ENCODE measurements around the gene LIN54.

Gene LIN54

GRCh38 chr4:82889287-82889686 lies 121.3 kb downstream of the LIN54 start:
- peaks cover 58% of the 10 kb centered on the region for H3K4me1 ChIP-seq (ENCODE audit: insufficient read depth, low read length, poor library complexity, severe bottlenecking)
- peaks cover 13% of the 10 kb centered on the region; the same call in 1 of the 2 replicates for H3K36me3 ChIP-seq (ENCODE audit: insufficient read depth, low read length)
- H3K9ac ChIP-seq (ENCODE audit: low read depth, low read length, poor library complexity, severe bottlenecking), result peak overlapping the region; percentile 90
- no peak for TF ChIP-seq EZH2phosphoT487 (IDR thresholded peaks at IDR 0.05; ENCODE audit: borderline replicate concordance)
- no peak for TF ChIP-seq CTCF (conservative IDR thresholded peaks at IDR 0.05; ENCODE audit: low read length)
- no peaks in the 10 kb centered on the region for H3K27me3 ChIP-seq (ENCODE audit: insufficient read depth, low read length, poor library complexity, severe bottlenecking)
- peaks cover 17% of the 10 kb centered on the region; the same call in 1 of the 2 replicates for H3F3A ChIP-seq (ENCODE audit: low read depth)
- peak overlapping the region; percentile 93 for H3K4me2 ChIP-seq (ENCODE audit: low read depth, low read length, poor library complexity, severe bottlenecking)
- H2AFZ ChIP-seq (ENCODE audit: low read length), result no peak overlapping the region
- H3K79me2 ChIP-seq (ENCODE audit: insufficient read depth, low read length), result peaks cover 91% of the 10 kb centered on the region
- H3K9me3 ChIP-seq (ENCODE audit: insufficient read depth, low read depth, low read length), result no peaks in the 10 kb centered on the region
- peak overlapping the region; percentile 92 for H3K4me3 ChIP-seq (ENCODE audit: low read length, poor library complexity, severe bottlenecking)
- H4K20me1 ChIP-seq (ENCODE audit: insufficient read depth, low read length, poor library complexity, severe bottlenecking), result peaks cover 36% of the 10 kb centered on the region
- H3K9me2 ChIP-seq (replicated peaks; ENCODE audit: low read depth, low read length), result no peaks in the 10 kb centered on the region

- Histone ChIP-seq H3F3A (ENCODE audit: low read depth) (0 out of 2 replicates have a peak, but pooled peaks cover 6% of the 10 kb centered on the region), H3K36me3 (ENCODE audit: insufficient read depth, low read length) (peaks cover 3% of the 10 kb centered on the region; the same call in 1 of the 2 replicates), H3K79me2 (ENCODE audit: insufficient read depth, low read length) (peaks cover 90% of the 10 kb centered on the region), H3K4me1 (ENCODE audit: insufficient read depth, low read length, poor library complexity, severe bottlenecking) (peaks cover 48% of the 10 kb centered on the region), H2AFZ (ENCODE audit: low read length) (no peak overlapping the region), H3K4me3 (ENCODE audit: low read length, poor library complexity, severe bottlenecking) (peak overlapping the region; percentile 53), H3K9me3 (ENCODE audit: insufficient read depth, low read depth, low read length) (no peaks in the 10 kb centered on the region), H3K27me3 (ENCODE audit: insufficient read depth, low read length, poor library complexity, severe bottlenecking) (no peaks in the 10 kb centered on the region), H4K20me1 (ENCODE audit: insufficient read depth, low read length, poor library complexity, severe bottlenecking) (peaks cover 27% of the 10 kb centered on the region), H3K9ac (ENCODE audit: low read depth, low read length, poor library complexity, severe bottlenecking) (peak overlapping the region; percentile 68), H3K9me2 (replicated peaks; ENCODE audit: low read depth, low read length) (no peaks in the 10 kb centered on the region), H3K4me2 (ENCODE audit: low read depth, low read length, poor library complexity, severe bottlenecking) (peak overlapping the region; percentile 45)
- TF ChIP-seq EZH2phosphoT487 (IDR thresholded peaks at IDR 0.05; ENCODE audit: borderline replicate concordance) (no peak), CTCF (conservative IDR thresholded peaks at IDR 0.05; ENCODE audit: low read length) (no peak)
These were observed 124.3 kb downstream of the LIN54 start for GRCh38 chr4:82886147-82886942.

- Histone ChIP-seq H3K4me3 (ENCODE audit: low read length, poor library complexity, severe bottlenecking) (peak overlapping the region; percentile 53), H4K20me1 (ENCODE audit: insufficient read depth, low read length, poor library complexity, severe bottlenecking) (peaks cover 28% of the 10 kb centered on the region), H3K36me3 (ENCODE audit: insufficient read depth, low read length) (peaks cover 9% of the 10 kb centered on the region; the same call in 1 of the 2 replicates), H3K9me3 (ENCODE audit: insufficient read depth, low read depth, low read length) (no peaks in the 10 kb centered on the region), H3K9ac (ENCODE audit: low read depth, low read length, poor library complexity, severe bottlenecking) (peak overlapping the region; percentile 68), H3K79me2 (ENCODE audit: insufficient read depth, low read length) (peaks cover 87% of the 10 kb centered on the region), H2AFZ (ENCODE audit: low read length) (no peak overlapping the region), H3K4me2 (ENCODE audit: low read depth, low read length, poor library complexity, severe bottlenecking) (peak overlapping the region; percentile 45), H3K4me1 (ENCODE audit: insufficient read depth, low read length, poor library complexity, severe bottlenecking) (peaks cover 45% of the 10 kb centered on the region), H3K27me3 (ENCODE audit: insufficient read depth, low read length, poor library complexity, severe bottlenecking) (no peaks in the 10 kb centered on the region), H3F3A (ENCODE audit: low read depth) (0 out of 2 replicates have a peak, but pooled peaks cover 2% of the 10 kb centered on the region), H3K9me2 (replicated peaks; ENCODE audit: low read depth, low read length) (no peaks in the 10 kb centered on the region)
- TF ChIP-seq CTCF (conservative IDR thresholded peaks at IDR 0.05; ENCODE audit: low read length), result no peak
- no peak for TF ChIP-seq EZH2phosphoT487 (IDR thresholded peaks at IDR 0.05; ENCODE audit: borderline replicate concordance)
These were observed 125.2 kb downstream of the LIN54 start for GRCh38 chr4:82885410-82885809.
